ENCODE results near the gene MYOZ1.

- TF ChIP-seq, protein P1, sequence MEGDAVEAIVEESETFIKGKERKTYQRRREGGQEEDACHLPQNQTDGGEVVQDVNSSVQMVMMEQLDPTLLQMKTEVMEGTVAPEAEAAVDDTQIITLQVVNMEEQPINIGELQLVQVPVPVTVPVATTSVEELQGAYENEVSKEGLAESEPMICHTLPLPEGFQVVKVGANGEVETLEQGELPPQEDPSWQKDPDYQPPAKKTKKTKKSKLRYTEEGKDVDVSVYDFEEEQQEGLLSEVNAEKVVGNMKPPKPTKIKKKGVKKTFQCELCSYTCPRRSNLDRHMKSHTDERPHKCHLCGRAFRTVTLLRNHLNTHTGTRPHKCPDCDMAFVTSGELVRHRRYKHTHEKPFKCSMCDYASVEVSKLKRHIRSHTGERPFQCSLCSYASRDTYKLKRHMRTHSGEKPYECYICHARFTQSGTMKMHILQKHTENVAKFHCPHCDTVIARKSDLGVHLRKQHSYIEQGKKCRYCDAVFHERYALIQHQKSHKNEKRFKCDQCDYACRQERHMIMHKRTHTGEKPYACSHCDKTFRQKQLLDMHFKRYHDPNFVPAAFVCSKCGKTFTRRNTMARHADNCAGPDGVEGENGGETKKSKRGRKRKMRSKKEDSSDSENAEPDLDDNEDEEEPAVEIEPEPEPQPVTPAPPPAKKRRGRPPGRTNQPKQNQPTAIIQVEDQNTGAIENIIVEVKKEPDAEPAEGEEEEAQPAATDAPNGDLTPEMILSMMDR (IDR thresholded peaks at IDR 0.05), result no peak
- TF ChIP-seq POLR2A (IDR thresholded peaks at IDR 0.05), result no peak
These were observed 5.5 kb downstream of the MYOZ1 start for GRCh38 chr10:73635781-73636180.
